ENCODE results near the gene CASKIN1. TPM values are rescaled to one million over a fixed set of nuclear protein-coding genes. Genes with fewer than 3 reads are reported as not detected.

CASKIN1 gene
- total and polyA plus RNA-seq, 4 donors, result under 0.01 to 0.17 (median 0.09) TPM; not detected in 1

DNA sequence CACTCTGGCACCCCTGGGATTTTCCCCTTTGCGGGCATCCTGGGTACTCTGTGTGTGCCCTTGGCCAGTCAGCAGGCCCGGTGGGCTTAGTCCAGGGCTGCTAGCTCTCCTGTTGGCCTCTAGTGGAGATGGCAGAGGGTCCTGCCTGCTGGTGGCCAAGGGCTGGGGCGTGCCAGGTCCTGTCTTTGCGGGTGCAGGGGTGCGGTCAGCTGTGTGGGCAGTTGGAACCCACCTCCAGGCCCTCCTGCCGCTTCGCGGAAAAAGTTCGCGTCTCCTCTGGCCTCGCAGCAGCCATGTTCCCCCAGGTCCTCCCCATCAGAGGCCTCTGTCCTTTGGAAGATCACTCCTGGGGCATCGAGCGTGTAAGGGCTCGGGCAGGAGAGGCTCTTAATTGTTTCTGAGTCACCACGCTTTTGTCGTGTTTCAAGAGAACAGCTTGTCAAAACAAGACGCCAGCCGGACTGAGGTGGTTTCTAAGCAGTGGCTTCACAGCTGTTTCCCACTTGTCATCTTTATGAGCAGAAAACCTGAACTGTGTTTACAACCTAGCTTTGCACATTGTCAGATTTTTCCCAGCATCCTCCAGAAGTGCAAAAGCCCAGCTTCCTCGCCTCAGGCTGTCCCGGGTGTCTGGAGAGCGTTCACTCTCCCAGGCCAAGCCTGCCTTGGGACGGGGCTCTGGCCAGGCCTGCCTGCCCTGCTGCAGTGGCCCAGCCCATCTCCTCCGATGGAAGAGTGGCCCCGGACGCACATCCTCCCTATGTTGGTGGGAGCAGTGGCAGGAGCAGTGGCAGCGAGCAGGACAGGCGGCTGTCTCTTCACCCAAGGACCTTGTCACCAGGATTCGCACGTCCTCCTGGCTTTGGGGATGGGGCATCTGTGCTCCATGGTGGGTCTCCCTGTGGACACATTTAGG lies 34.9 kb upstream of the CASKIN1 start:
- TF ChIP-seq, protein P1, sequence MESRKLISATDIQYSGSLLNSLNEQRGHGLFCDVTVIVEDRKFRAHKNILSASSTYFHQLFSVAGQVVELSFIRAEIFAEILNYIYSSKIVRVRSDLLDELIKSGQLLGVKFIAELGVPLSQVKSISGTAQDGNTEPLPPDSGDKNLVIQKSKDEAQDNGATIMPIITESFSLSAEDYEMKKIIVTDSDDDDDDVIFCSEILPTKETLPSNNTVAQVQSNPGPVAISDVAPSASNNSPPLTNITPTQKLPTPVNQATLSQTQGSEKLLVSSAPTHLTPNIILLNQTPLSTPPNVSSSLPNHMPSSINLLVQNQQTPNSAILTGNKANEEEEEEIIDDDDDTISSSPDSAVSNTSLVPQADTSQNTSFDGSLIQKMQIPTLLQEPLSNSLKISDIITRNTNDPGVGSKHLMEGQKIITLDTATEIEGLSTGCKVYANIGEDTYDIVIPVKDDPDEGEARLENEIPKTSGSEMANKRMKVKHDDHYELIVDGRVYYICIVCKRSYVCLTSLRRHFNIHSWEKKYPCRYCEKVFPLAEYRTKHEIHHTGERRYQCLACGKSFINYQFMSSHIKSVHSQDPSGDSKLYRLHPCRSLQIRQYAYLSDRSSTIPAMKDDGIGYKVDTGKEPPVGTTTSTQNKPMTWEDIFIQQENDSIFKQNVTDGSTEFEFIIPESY (IDR thresholded peaks at IDR 0.05), result no peak
- TF ChIP-seq JUND (IDR thresholded peaks at IDR 0.05) (no peak), RXRA (IDR thresholded peaks at IDR 0.05) (no peak), GABPA (IDR thresholded peaks at IDR 0.05 in 1 of 2, conservative IDR thresholded peaks at IDR 0.05 in 1 of 2) (no peak), FOXA1 (IDR thresholded peaks at IDR 0.05) (no peak), NR2F2 (IDR thresholded peaks at IDR 0.05) (no peak), HNF4A (conservative IDR thresholded peaks at IDR 0.05) (no peak), YY1 (IDR thresholded peaks at IDR 0.05) (no peak), RAD21 (IDR thresholded peaks at IDR 0.05) (no peak), SP1 (IDR thresholded peaks at IDR 0.05) (no peak), TAF1 (conservative IDR thresholded peaks at IDR 0.05) (no peak), HNF4G (IDR thresholded peaks at IDR 0.05) (no peak)
- TF ChIP-seq, protein P2, sequence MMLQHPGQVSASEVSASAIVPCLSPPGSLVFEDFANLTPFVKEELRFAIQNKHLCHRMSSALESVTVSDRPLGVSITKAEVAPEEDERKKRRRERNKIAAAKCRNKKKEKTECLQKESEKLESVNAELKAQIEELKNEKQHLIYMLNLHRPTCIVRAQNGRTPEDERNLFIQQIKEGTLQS (IDR thresholded peaks at IDR 0.05), result no peak
- TF ChIP-seq, protein P3, sequence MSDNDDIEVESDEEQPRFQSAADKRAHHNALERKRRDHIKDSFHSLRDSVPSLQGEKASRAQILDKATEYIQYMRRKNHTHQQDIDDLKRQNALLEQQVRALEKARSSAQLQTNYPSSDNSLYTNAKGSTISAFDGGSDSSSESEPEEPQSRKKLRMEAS (IDR thresholded peaks at IDR 0.05), result no peak
- TF ChIP-seq, protein P4, sequence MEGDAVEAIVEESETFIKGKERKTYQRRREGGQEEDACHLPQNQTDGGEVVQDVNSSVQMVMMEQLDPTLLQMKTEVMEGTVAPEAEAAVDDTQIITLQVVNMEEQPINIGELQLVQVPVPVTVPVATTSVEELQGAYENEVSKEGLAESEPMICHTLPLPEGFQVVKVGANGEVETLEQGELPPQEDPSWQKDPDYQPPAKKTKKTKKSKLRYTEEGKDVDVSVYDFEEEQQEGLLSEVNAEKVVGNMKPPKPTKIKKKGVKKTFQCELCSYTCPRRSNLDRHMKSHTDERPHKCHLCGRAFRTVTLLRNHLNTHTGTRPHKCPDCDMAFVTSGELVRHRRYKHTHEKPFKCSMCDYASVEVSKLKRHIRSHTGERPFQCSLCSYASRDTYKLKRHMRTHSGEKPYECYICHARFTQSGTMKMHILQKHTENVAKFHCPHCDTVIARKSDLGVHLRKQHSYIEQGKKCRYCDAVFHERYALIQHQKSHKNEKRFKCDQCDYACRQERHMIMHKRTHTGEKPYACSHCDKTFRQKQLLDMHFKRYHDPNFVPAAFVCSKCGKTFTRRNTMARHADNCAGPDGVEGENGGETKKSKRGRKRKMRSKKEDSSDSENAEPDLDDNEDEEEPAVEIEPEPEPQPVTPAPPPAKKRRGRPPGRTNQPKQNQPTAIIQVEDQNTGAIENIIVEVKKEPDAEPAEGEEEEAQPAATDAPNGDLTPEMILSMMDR (IDR thresholded peaks at IDR 0.05; ENCODE audit: low read depth, low read length, missing input control), result no peak
- TF ChIP-seq, protein P5, sequence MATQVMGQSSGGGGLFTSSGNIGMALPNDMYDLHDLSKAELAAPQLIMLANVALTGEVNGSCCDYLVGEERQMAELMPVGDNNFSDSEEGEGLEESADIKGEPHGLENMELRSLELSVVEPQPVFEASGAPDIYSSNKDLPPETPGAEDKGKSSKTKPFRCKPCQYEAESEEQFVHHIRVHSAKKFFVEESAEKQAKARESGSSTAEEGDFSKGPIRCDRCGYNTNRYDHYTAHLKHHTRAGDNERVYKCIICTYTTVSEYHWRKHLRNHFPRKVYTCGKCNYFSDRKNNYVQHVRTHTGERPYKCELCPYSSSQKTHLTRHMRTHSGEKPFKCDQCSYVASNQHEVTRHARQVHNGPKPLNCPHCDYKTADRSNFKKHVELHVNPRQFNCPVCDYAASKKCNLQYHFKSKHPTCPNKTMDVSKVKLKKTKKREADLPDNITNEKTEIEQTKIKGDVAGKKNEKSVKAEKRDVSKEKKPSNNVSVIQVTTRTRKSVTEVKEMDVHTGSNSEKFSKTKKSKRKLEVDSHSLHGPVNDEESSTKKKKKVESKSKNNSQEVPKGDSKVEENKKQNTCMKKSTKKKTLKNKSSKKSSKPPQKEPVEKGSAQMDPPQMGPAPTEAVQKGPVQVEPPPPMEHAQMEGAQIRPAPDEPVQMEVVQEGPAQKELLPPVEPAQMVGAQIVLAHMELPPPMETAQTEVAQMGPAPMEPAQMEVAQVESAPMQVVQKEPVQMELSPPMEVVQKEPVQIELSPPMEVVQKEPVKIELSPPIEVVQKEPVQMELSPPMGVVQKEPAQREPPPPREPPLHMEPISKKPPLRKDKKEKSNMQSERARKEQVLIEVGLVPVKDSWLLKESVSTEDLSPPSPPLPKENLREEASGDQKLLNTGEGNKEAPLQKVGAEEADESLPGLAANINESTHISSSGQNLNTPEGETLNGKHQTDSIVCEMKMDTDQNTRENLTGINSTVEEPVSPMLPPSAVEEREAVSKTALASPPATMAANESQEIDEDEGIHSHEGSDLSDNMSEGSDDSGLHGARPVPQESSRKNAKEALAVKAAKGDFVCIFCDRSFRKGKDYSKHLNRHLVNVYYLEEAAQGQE (IDR thresholded peaks at IDR 0.05), result no peak
- DNase-seq (ENCODE audit: low spot score), result no peak

More for the DNA sequence above, 34.9 kb upstream of the CASKIN1 start:
- Histone ChIP-seq H3K9me3 (ENCODE audit: control insufficient read depth in 4 of 4, low read length in 3 of 4) (no peaks in the 10 kb centered on the region), H3K27ac (ENCODE audit: low read depth in 1 of 2, low read length in 2 of 2) (no peak overlapping the region), H3K9ac (ENCODE audit: low read depth in 1 of 2, low read length in 2 of 2) (no peak overlapping the region), H3K36me3 (ENCODE audit: control insufficient read depth in 4 of 4, insufficient read depth in 3 of 4, low read depth in 1 of 4, low read length in 3 of 4) (peaks cover 0 to 62% (median 30%) of the 10 kb centered on the region in 4 donors), H3K4me3 (ENCODE audit: low read depth in 1 of 3, low read length in 3 of 3) (no peak overlapping the region), H3K4me1 (ENCODE audit: control insufficient read depth in 4 of 4, insufficient read depth in 4 of 4, low read length in 3 of 4) (peaks cover 9 to 13% (median 9%) of the 10 kb centered on the region in 4 donors), H3K27me3 (ENCODE audit: control insufficient read depth in 4 of 4, insufficient read depth in 4 of 4, low read length in 3 of 4) (no peaks in the 10 kb centered on the region)
- 94% methylated on average over 29 of the region's 29 CpGs for WGBS
